Fibroblast of lung (primary cell): Measurements from ENCODE around the gene MKLN1.

Experiments used
- CTCF ChIP-seq, 2 donors: IDR thresholded peaks in 1 of 2; conservative IDR thresholded peaks in 1 of 2; 1 replicate in 1 of 2; 2 replicates in 1 of 2; pipeline ENCODE4 v1.5.1; 2011 to 2012; ENCODE audit warnings: low read length in 2 of 2, control low read depth in 1 of 2, inconsistent platforms in 1 of 2, low read depth in 1 of 2, mild to moderate bottlenecking in 1 of 2
- EZH2 ChIP-seq: IDR thresholded peaks from 2 replicates; pipeline ENCODE4 v1.5.1; 2012; ENCODE audit warnings: low read length, control low read depth, mild to moderate bottlenecking; ENCODE audit errors: missing control alignments

- TF ChIP-seq EZH2, result no peak
- TF ChIP-seq CTCF (conservative IDR thresholded peaks at IDR 0.05 in 1 of 2, IDR thresholded peaks at IDR 0.05 in 1 of 2; ENCODE audit: low read depth in 1 of 2, low read length in 2 of 2), result no peak
Measured at GRCh38 chr7:131493581-131493980, 165.9 kb downstream of the MKLN1 start.
